BLaER1 (cell line): ENCODE data around the gene NAP1L4.
A peak's percentile ranks its signal among the peaks of the same experiment; 100 is the strongest.

Experiments used
- H3K27ac ChIP-seq: shearing (Covaris generic); formaldehyde crosslinking; 2 replicates; pipeline ENCODE4 v1.8.1; 2022
- H3K27me3 ChIP-seq: shearing (Covaris generic); formaldehyde crosslinking; 2 replicates; pipeline ENCODE4 v1.8.1; 2022
- H3K36me3 ChIP-seq: shearing (Covaris generic); formaldehyde crosslinking; 2 replicates; pipeline ENCODE4 v1.8.1; 2022
- H3K4me1 ChIP-seq: shearing (Covaris generic); formaldehyde crosslinking; 2 replicates; pipeline ENCODE4 v1.8.1; 2022
- H3K4me2 ChIP-seq: shearing (Covaris generic); formaldehyde crosslinking; 2 replicates; pipeline ENCODE4 v1.8.1; 2022
- H3K4me3 ChIP-seq: shearing (Covaris generic); formaldehyde crosslinking; 2 replicates; pipeline ENCODE4 v1.8.1; 2022
- H3K9ac ChIP-seq: shearing (Covaris generic); formaldehyde crosslinking; 2 replicates; pipeline ENCODE4 v1.8.1; 2022
- H3K9me3 ChIP-seq: shearing (Covaris generic); formaldehyde crosslinking; 2 replicates; pipeline ENCODE4 v1.8.1; 2022
- H4K20me1 ChIP-seq: shearing (Covaris generic); formaldehyde crosslinking; 2 replicates; pipeline ENCODE4 v1.8.1; 2022
- Cebpa-rat ChIP-seq: shearing (Covaris generic); IDR thresholded peaks from 2 replicates; pipeline ENCODE4 v1.8.1; 2022

NAP1L4 gene

GRCh38 chr11:3011891-3012885 lies 20.1 kb upstream of the NAP1L4 start:
- no peaks in the 10 kb centered on the region for H3K9me3 ChIP-seq
- H4K20me1 ChIP-seq: peaks cover 14% of the 10 kb centered on the region; the same call in 1 of the 2 replicates
- H3K36me3 ChIP-seq: peaks cover 98% of the 10 kb centered on the region
- H3K4me2 ChIP-seq: no peak overlapping the region
- no peak overlapping the region for H3K27ac ChIP-seq
- H3K27me3 ChIP-seq: no peaks in the 10 kb centered on the region
- no peak for TF ChIP-seq Cebpa-rat
- H3K9ac ChIP-seq: no peak overlapping the region
- H3K4me1 ChIP-seq: peaks cover 27% of the 10 kb centered on the region
- H3K4me3 ChIP-seq: no peak overlapping the region

GRCh38 chr11:3010521-3011275 lies 18.6 kb upstream of the NAP1L4 start:
- Histone ChIP-seq H3K4me3 (no peak overlapping the region), H4K20me1 (peaks cover 29% of the 10 kb centered on the region; the same call in 1 of the 2 replicates), H3K9ac (no peak overlapping the region), H3K4me2 (no peak overlapping the region), H3K4me1 (peaks cover 42% of the 10 kb centered on the region), H3K9me3 (no peaks in the 10 kb centered on the region), H3K36me3 (peaks cover 91% of the 10 kb centered on the region), H3K27ac (no peak overlapping the region), H3K27me3 (no peaks in the 10 kb centered on the region)
- no peak for TF ChIP-seq Cebpa-rat

GRCh38 chr11:3010004-3010403 lies 17.9 kb upstream of the NAP1L4 start:
- Histone ChIP-seq H3K9ac (no peak overlapping the region), H3K4me3 (no peak overlapping the region), H3K9me3 (no peaks in the 10 kb centered on the region), H3K27me3 (no peaks in the 10 kb centered on the region), H3K36me3 (peaks cover 90% of the 10 kb centered on the region), H3K4me2 (no peak overlapping the region), H4K20me1 (peaks cover 31% of the 10 kb centered on the region; the same call in 1 of the 2 replicates), H3K4me1 (peaks cover 36% of the 10 kb centered on the region), H3K27ac (no peak overlapping the region)
- TF ChIP-seq Cebpa-rat: no peak

GRCh38 chr11:3009481-3009880 lies 17.4 kb upstream of the NAP1L4 start:
- Histone ChIP-seq H3K4me3 (no peak overlapping the region), H3K36me3 (peaks cover 89% of the 10 kb centered on the region), H3K4me1 (peaks cover 30% of the 10 kb centered on the region), H3K9ac (no peak overlapping the region), H4K20me1 (peaks cover 31% of the 10 kb centered on the region; the same call in 1 of the 2 replicates), H3K4me2 (no peak overlapping the region), H3K27me3 (no peaks in the 10 kb centered on the region), H3K27ac (no peak overlapping the region), H3K9me3 (no peaks in the 10 kb centered on the region)
- no peak for TF ChIP-seq Cebpa-rat

GRCh38 chr11:3008746-3009336 lies 16.7 kb upstream of the NAP1L4 start:
- Histone ChIP-seq H3K9me3 (no peaks in the 10 kb centered on the region), H3K4me1 (peaks cover 24% of the 10 kb centered on the region), H3K27me3 (no peaks in the 10 kb centered on the region), H3K27ac (no peak overlapping the region), H3K4me3 (no peak overlapping the region), H3K4me2 (no peak overlapping the region), H3K36me3 (peaks cover 89% of the 10 kb centered on the region), H3K9ac (no peak overlapping the region), H4K20me1 (peaks cover 25% of the 10 kb centered on the region; the same call in 1 of the 2 replicates)
- TF ChIP-seq Cebpa-rat: no peak

- Histone ChIP-seq H4K20me1 (peaks cover 25% of the 10 kb centered on the region; the same call in 1 of the 2 replicates), H3K9ac (no peak overlapping the region), H3K4me2 (peak overlapping the region; percentile 71), H3K4me1 (peaks cover 22% of the 10 kb centered on the region), H3K27ac (no peak overlapping the region), H3K4me3 (no peak overlapping the region), H3K9me3 (no peaks in the 10 kb centered on the region), H3K36me3 (peaks cover 89% of the 10 kb centered on the region), H3K27me3 (no peaks in the 10 kb centered on the region)
- no peak for TF ChIP-seq Cebpa-rat
Observed at GRCh38 chr11:3007404-3008010, 15.4 kb upstream of the NAP1L4 start.

GRCh38 chr11:3006505-3007260 lies 14.6 kb upstream of the NAP1L4 start:
- Histone ChIP-seq H3K9ac (no peak overlapping the region; the same call in 1 of the 2 replicates), H3K36me3 (peaks cover 89% of the 10 kb centered on the region), H3K4me2 (peak overlapping the region; percentile 71), H4K20me1 (peaks cover 25% of the 10 kb centered on the region; the same call in 1 of the 2 replicates), H3K4me3 (no peak overlapping the region), H3K27ac (peak overlapping the region; percentile 27; the same call in 1 of the 2 replicates), H3K9me3 (no peaks in the 10 kb centered on the region), H3K27me3 (no peaks in the 10 kb centered on the region), H3K4me1 (peaks cover 22% of the 10 kb centered on the region)
- no peak for TF ChIP-seq Cebpa-rat

- H3K9me3 ChIP-seq: no peaks in the 10 kb centered on the region
- H3K27me3 ChIP-seq: no peaks in the 10 kb centered on the region
- H3K4me2 ChIP-seq: no peak overlapping the region
- H3K4me1 ChIP-seq: peaks cover 22% of the 10 kb centered on the region
- H3K36me3 ChIP-seq: peaks cover 89% of the 10 kb centered on the region
- H3K4me3 ChIP-seq: no peak overlapping the region
- no peak for TF ChIP-seq Cebpa-rat
- no peak overlapping the region for H3K27ac ChIP-seq
- H4K20me1 ChIP-seq: peaks cover 25% of the 10 kb centered on the region; the same call in 1 of the 2 replicates
- H3K9ac ChIP-seq: no peak overlapping the region
Observed at GRCh38 chr11:3004481-3004880, 12.4 kb upstream of the NAP1L4 start.
